Activated naive CD8-positive, alpha-beta T cell (primary cell): ENCODE data around the gene CCDC187.

Experiments
- H3K27ac Mint-ChIP-seq: one replicate; pipeline ENCODE4 v1.8.0; 2021; ENCODE audit warnings: mixed read lengths
- H3K27me3 Mint-ChIP-seq: one replicate; pipeline ENCODE4 v1.8.0; 2021; ENCODE audit warnings: mixed read lengths
- H3K36me3 Mint-ChIP-seq: one replicate; pipeline ENCODE4 v1.8.0; 2021; ENCODE audit warnings: mixed read lengths
- H3K4me1 Mint-ChIP-seq: one replicate; pipeline ENCODE4 v1.8.0; 2021; ENCODE audit warnings: low read depth, mixed read lengths
- H3K4me3 Mint-ChIP-seq: one replicate; pipeline ENCODE4 v1.8.0; 2021; ENCODE audit warnings: mild to moderate bottlenecking, mixed read lengths
- H3K9me3 Mint-ChIP-seq: one replicate; pipeline ENCODE4 v1.8.0; 2021; ENCODE audit warnings: low read depth, mixed read lengths

CCDC187 gene

DNA sequence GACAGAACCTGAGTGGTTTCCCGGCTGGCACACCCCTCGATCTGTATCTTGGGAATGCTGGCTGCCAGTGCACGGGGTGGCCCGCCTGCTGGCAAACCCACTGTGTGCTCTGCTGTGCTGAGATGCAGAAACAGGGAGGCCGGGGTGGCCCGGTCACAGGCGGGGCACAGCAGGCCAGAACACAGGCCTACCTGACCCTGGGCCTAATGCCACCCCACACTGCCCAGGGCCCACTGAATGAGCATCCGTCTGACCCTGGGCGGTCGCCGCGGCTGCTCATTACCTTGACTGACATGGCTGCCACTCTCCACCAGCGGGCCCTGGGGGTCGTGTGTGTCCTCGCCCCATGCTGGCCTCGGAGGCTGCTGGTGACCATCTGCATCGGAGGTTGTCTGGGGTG is 44.1 kb downstream of the CCDC187 start:
- Mint-ChIP-seq H3K36me3 (no peaks in the 10 kb centered on the region), H3K27ac (no peak overlapping the region), H3K4me1 (no peaks in the 10 kb centered on the region), H3K27me3 (no peaks in the 10 kb centered on the region), H3K9me3 (no peaks in the 10 kb centered on the region), H3K4me3 (no peak overlapping the region)

DNA sequence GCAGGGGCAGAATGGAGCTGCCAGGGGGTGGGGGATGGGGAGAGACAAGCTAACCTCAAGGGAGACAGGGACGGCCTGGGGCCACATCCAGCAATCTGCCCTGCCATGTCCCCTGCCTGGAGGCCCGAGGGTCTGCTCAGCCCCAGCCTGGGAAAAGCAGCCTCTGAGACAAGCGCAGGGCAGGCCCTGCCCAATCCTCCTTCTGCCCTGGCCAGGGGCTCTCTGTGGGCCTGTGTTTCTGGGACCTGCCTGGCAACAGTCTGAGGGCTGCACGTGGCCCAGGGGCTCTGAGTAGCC is 44.4 kb downstream of the CCDC187 start:
- H3K9me3 Mint-ChIP-seq, result no peaks in the 10 kb centered on the region
- no peaks in the 10 kb centered on the region for H3K4me1 Mint-ChIP-seq
- H3K27ac Mint-ChIP-seq, result no peak overlapping the region
- H3K27me3 Mint-ChIP-seq, result no peaks in the 10 kb centered on the region
- H3K36me3 Mint-ChIP-seq, result no peaks in the 10 kb centered on the region
- H3K4me3 Mint-ChIP-seq, result no peak overlapping the region

DNA sequence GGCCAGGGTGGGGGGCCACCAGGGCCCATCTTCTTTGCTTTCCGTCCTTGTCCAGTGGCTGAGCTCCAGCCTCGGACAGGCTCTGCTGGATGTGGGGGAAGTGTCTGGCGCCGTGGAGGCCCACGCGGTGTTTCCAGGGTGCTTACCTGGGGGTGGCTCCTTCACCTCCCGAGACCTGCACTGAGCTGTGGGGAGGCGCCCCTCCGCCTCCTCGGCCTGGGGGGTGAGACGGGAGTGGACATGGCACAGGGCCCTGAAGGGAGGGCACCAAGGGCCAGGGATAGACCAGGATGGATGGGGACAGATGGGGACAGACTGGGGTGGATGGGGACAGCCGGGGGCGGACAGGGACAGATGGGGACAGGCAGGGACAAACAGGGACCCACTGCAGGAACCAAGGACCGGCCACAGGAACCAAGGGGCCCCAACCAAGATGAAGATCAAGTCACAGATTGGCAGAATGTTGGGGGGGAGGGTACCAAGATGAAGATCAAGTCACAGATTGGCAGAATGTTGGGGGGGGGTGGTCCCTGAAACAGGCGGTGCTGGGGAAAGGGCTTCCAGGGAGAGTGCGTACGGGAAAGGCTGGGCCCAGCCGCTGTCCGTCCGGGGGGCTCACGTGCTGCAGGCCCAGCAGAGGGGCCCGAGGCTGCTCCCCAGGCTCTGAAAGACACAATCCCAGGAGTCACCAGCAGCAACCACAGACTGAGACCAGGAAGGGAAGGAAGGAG is 44.9 kb downstream of the CCDC187 start:
- Mint-ChIP-seq H3K36me3 (no peaks in the 10 kb centered on the region), H3K27me3 (no peaks in the 10 kb centered on the region), H3K4me1 (no peaks in the 10 kb centered on the region), H3K4me3 (no peak overlapping the region), H3K27ac (no peak overlapping the region), H3K9me3 (no peaks in the 10 kb centered on the region)

DNA sequence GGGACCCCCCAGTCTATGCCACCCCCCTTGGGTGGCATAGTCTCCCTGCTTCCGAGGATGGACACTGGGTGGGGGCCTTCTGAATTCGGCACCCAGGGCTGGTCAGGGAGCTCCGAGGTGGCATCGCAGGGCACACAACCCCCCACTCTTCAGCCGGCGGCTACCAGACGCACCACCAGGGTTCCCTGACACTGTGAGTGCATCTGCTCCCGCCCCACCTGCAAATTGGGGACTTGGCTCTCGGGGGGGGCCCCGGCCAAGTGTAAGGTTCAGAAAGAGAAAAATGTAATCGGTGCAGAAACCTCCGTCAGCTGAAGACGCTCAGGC is 45.6 kb downstream of the CCDC187 start:
- Mint-ChIP-seq H3K27me3 (no peaks in the 10 kb centered on the region), H3K4me1 (no peaks in the 10 kb centered on the region), H3K36me3 (no peaks in the 10 kb centered on the region), H3K27ac (no peak overlapping the region), H3K9me3 (no peaks in the 10 kb centered on the region), H3K4me3 (no peak overlapping the region)

DNA sequence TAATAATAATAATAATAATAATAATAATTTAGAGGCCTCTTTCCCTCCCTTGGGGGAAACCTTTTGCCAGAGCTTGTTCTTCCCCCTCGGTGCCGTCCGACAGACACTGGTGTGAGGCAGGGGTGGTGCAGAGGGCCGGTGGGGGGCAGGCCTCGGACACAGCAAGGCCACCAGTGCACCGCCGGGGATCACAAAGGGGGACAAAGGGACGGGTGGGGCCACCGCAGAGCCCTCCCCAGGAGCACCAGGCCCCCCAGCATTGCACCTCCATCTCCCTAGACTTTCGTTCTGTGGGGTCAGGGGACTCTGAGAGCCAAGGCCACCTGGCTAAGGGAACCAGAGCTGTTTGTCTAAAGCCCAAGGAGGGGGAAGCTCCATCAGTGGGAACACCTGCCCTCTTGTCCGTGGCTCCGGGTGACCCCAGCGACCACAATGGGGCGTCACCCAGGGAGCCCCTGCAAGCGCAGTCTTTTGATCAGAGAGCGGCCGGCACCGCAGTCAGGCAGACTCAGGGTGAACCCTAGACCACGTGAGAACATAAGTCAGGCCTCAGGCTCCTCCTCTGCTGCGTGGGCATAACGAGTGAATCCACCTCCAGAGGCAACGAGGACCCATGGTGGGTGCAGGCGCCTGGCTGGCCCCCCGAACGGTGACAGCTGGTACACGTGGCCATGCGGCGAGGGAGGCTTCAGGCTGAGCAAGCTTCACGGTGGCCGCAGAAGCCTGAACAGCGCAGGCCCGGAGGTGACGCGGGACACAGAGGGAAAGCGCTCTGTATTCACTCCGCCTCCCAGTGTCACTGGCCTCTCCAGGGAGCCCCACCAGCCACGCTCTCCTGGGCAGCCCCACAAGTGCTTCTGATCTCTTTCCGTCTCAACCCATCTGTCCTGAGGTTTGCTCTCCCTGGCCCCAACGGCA is 46.3 kb downstream of the CCDC187 start:
- Mint-ChIP-seq H3K4me1 (no peaks in the 10 kb centered on the region), H3K27me3 (no peaks in the 10 kb centered on the region), H3K27ac (no peak overlapping the region), H3K36me3 (no peaks in the 10 kb centered on the region), H3K9me3 (no peaks in the 10 kb centered on the region), H3K4me3 (no peak overlapping the region)

DNA sequence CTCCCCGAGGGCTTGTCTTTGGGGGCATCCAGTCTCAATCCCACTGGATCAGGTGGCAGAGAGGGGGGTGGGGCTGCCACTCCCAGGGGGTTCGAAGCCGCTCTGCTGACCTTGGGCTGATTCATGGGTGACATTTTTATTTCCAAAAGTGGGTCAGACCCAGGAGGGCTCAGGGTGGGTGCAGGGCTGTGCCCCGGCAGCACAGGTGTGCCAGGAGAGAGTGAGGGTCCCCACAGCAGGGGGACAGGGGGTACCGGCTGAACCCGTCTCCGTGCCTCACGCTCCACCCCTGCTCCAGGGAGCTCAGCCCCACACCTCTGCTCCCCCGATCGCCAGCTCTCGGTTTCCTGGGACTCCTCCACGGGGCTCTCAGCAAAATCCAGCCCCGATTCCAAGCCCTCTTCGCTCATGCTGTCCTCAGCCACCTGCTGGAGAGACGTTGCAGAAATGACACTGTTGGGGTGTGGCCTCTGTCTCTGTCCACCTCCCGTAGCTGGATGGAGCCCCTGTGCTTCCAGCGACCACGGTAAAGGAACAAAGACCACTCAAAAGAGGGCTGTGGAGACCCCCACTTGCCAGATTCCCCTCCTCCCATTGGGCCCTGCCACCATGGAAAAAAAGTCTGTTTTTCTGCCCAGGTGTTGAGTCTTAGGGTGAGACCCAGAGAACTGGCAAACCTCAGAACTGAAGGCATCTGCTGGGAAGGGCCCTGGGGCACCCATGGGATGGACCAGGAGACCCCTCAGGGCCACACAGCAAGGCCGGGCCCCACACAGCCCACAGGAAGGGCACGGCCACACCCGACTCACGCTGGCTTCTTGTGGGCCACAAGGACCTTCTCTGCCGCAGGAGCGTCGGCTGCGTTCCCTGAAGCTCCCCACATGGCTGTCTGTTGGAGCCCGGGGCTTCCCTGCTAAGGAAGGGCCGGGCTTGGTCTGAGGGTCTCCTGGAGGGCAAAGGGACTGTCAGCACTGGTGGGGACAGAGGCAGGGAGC is 47.7 kb downstream of the CCDC187 start:
- Mint-ChIP-seq H3K27me3 (no peaks in the 10 kb centered on the region), H3K4me1 (no peaks in the 10 kb centered on the region), H3K4me3 (no peak overlapping the region), H3K9me3 (no peaks in the 10 kb centered on the region), H3K27ac (no peak overlapping the region), H3K36me3 (no peaks in the 10 kb centered on the region)

DNA sequence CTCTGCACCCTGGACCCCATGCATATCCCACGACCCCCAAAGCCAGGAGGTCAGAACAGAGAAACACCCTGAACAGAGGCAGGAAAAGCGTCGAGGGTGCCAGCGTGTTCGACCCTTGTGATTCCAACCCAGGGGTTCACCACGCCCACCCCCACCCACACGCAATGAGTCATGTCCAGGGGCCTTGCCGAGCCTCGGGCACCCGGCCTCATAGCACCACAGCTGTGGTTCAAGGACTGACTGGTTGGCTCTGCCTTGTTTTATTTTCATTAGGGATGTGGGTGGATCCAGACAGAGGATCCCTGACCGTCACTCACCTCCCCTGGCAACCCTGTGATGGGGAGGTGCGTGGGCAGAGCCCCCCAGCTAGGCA is 48.7 kb downstream of the CCDC187 start:
- H3K27ac Mint-ChIP-seq, result no peak overlapping the region
- H3K9me3 Mint-ChIP-seq, result no peaks in the 10 kb centered on the region
- H3K36me3 Mint-ChIP-seq, result no peaks in the 10 kb centered on the region
- no peak overlapping the region for H3K4me3 Mint-ChIP-seq
- H3K27me3 Mint-ChIP-seq, result no peaks in the 10 kb centered on the region
- no peaks in the 10 kb centered on the region for H3K4me1 Mint-ChIP-seq

DNA sequence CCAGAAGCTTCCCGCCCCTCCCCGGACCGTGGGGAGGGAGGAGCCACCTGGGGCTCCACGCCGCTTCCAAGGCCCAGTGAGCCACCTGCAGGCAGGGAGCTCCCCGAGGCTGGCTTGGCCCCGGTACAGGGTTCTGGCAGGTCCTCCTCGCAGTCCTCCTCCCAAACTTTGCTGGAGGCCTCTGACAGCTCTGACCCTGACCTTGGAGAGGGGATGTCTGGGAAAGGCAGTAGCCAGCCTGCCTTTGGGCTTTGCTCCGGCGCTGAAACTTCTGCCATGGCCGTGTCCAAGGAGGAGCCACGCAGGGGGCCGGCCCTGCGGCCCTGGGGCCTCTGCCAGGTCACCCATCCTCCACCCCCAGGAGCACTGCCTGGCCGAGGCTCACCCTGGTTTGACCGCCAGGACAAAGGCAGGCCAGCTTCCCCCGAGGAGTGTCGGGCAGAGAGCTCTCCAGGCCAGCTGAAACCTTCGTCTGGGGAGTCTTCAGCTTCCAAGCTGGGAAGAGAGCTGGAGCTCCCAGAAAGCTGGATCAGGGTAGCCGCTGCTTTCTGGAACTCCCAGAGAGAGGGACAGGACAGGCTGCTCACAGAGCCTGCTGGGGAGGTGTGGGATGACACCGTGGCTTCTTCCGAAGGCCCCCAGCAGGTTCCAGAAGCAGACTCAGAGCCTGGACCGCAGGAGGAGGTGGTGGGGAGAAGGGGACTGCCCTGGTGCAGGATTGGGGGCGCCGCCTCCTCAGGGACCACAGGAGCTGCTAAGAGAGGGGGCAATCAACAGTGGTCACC is 49.3 kb downstream of the CCDC187 start:
- Mint-ChIP-seq H3K27me3 (no peaks in the 10 kb centered on the region), H3K9me3 (no peaks in the 10 kb centered on the region), H3K4me3 (no peak overlapping the region), H3K27ac (no peak overlapping the region), H3K4me1 (no peaks in the 10 kb centered on the region), H3K36me3 (no peaks in the 10 kb centered on the region)

DNA sequence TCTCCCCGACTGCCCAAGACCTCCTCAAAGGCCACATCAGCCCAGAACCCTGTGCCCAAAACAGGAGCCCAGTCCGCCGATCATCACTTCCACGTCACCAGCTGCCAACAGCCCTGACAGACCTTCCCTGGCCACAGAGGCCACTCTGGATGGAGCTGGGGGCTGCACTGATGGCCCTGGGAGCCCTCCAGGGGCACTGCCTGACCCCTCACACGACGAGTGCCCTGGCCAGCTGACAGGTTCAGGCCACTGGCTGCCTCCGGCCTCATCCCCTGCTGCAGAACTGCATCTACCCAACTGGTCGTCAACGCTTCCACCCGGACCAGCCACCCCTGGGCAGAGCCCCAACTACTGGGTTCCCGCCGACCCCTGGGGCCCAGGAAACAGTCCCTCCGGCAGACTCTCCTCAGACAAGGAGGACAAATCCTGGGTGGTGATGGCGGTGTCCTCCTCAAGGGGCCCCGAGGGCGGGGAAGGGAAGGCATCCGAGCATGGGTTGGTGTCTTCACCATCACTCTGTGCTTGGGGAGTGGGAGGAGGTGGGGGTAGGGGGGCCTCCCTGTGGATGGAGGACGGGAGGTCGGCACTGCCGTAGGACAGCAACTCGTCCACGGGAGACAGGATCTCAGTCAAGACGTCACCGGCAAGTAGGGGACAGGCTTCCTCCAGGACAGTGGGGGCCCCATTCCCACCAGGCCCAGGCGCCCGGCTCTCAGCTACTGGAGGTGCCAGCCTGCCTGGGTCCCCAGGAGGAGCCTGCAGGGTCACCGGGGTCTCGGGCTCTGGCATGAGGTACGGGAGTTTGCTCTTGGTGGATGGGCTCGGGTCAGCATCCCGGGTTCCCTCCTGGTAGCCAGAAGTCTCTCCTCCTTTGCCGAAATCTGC is 50.4 kb downstream of the CCDC187 start:
- Mint-ChIP-seq H3K4me3 (no peak overlapping the region), H3K9me3 (no peaks in the 10 kb centered on the region), H3K27ac (no peak overlapping the region), H3K27me3 (no peaks in the 10 kb centered on the region), H3K36me3 (no peaks in the 10 kb centered on the region), H3K4me1 (no peaks in the 10 kb centered on the region)

DNA sequence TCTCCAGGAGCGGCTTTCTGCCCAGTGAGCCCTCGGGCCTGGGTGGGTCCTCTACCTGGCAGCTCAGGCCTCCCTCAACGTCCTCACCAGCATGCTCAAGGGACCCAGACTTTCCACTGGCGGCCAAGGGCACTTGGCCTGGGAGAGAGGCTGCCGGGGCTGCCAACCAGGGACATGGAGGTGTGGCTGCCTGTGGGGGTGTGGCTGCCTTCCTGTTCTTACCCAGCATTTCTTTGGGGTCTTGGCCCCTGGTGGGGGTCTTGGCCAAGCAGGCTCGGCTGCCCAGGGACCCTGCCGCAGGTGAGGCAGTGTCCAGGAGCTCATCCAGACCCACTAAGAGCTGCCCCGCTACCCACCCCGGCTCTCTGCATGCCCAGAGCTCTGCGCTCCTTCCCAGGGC is 51.0 kb downstream of the CCDC187 start:
- no peaks in the 10 kb centered on the region for H3K27me3 Mint-ChIP-seq
- no peaks in the 10 kb centered on the region for H3K36me3 Mint-ChIP-seq
- H3K27ac Mint-ChIP-seq, result no peak overlapping the region
- no peaks in the 10 kb centered on the region for H3K9me3 Mint-ChIP-seq
- no peak overlapping the region for H3K4me3 Mint-ChIP-seq
- no peaks in the 10 kb centered on the region for H3K4me1 Mint-ChIP-seq

DNA sequence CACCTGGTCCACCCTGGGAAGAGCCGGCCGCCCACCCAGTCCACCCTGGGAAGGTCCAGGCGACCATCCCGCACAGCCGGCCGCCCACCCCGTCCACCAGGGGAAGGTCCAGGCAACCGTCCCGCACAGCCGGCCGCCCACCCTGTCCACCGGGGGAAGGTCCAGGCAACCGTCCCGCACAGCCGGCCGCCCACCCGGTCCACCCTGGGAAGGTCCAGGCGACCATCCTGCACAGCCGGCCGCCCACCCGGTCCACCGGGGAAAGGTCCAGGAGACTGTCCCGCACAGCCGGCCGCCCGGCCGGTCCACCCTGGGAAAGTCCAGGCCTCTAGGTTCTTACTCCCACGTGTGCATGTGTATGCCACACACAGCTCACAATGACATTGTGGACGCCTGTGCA is 51.6 kb downstream of the CCDC187 start:
- Mint-ChIP-seq H3K4me3 (no peak overlapping the region), H3K36me3 (no peaks in the 10 kb centered on the region), H3K9me3 (no peaks in the 10 kb centered on the region), H3K27me3 (no peaks in the 10 kb centered on the region), H3K27ac (no peak overlapping the region), H3K4me1 (no peaks in the 10 kb centered on the region)

DNA sequence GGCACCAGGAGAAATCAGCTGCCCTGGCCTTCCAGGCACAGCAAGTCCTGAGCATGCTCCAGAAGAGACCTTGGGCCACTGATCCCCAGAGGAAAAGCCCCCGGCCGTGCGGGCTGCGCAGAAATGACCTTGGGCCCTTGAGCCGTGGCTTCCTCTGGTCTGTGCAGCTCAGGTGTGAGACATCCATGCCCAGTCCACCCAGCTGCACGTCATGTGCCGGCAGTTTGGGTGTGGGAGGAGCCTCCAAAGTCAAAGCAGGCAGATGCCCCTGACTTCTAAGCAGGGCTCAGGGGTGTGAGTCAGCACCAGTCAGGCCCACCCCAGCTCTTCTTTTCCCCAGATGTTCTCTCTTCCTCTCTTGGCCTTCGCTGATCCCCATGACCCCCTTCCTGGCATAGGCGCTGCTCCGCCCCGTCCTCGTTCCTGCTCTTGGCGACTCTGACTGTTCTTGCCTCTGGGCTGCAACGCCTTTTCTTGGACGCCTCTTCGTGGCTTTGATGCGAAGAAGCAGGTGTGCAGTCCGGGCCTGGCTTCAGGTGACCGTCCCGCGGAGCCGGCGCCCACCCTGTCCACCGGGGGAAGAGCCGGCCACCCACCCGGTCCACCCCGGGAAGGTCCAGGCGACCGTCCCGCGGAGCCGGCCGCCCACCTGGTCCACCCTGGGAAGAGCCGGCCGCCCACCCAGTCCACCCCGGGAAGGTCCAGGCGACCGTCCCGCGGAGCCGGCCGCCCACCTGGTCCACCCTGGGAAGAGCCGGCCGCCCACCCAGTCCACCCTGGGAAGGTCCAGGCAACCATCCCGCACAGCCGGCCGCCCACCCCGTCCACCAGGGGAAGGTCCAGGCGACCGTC is 52.4 kb downstream of the CCDC187 start:
- H3K36me3 Mint-ChIP-seq, result no peaks in the 10 kb centered on the region
- H3K9me3 Mint-ChIP-seq, result no peaks in the 10 kb centered on the region
- H3K27ac Mint-ChIP-seq, result no peak overlapping the region
- H3K27me3 Mint-ChIP-seq, result no peaks in the 10 kb centered on the region
- H3K4me3 Mint-ChIP-seq, result no peak overlapping the region
- no peaks in the 10 kb centered on the region for H3K4me1 Mint-ChIP-seq

DNA sequence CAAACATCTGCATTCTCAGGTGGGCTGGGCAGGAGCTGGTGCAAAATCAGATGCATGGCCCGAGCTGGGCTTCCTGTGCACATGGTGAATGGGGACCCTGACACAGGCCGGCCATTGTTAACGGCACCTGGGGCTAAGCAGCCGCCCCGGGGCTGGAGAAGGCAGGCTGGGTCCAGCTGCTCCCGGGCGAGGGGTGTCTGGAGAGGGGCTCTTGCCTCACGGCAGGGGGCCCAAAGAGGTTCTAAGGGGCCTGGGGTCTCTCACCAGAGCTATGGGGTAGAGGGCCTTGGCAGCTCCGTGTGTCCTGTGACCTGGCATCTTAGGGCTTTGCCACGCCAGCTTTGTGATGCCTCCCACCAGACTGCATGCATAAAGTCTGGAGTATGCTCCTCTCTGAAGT is 53.2 kb downstream of the CCDC187 start:
- Mint-ChIP-seq H3K27me3 (no peaks in the 10 kb centered on the region), H3K4me1 (peaks cover 3% of the 10 kb centered on the region), H3K36me3 (no peaks in the 10 kb centered on the region), H3K4me3 (no peak overlapping the region), H3K9me3 (no peaks in the 10 kb centered on the region), H3K27ac (no peak overlapping the region)
